Astrocyte of the spinal cord (primary cell): ENCODE measurements around the gene COG6.

Experiments
- DNase-seq: peaks from one replicate; pipeline ENCODE4 v3.0.0; 2011; ENCODE audit warnings: low read depth, low spot score
- H3K4me3 ChIP-seq: 2 replicates; pipeline ENCODE4 v1.5.1; 2011; ENCODE audit warnings: low read depth, mild to moderate bottlenecking, low read length, moderate library complexity
- in situ Hi-C: cut with HindIII; loops from 2 replicates; pipeline ENCODE4 v1.10.0; 2017; ENCODE audit warnings: low sequenced_read_pairs
- TF ChIP-seq, protein P1 (sequence below): IDR thresholded peaks from 2 replicates; pipeline ENCODE4 v1.5.1; 2012; ENCODE audit warnings: low read depth, mild to moderate bottlenecking, low read length, inconsistent platforms

The COG6 gene

DNA sequence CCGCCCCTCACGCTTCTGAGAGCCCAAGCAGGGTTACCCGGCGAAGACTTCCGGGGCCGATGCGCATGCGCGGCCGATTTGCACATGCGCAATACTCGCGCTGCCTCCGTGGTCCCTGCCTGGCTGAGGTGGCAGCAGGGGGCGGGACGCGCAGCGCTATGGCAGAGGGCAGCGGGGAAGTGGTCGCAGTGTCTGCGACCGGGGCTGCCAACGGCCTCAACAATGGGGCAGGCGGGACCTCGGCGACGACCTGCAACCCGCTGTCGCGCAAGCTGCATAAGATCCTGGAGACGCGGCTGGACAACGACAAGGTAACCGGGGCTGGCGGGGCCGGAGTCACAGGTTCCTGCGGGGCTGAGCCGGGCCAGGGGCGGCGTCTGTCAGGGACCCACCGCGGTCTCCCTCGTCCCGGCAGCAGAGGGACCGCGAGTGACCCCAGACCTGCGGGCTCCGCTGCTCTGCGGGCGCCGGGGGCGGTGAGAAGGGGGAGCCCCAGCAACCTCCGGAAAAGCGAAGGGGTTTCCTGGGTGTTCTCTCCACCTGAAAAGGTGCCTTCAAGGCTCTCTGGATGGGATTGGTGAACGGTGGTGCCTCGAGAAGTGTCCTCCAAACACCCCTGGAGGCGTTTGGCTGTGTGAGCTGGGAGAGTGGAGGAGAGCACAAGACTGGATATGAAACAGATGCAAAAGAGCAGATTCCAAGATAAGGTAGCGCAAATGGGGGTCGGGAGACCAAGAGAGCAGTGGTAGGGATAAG is at the start of gene COG6:
COG6 (plus strand) TSS at position 94 of the 756 bp plus-strand sequence; CDS start at position 159, 65 bp downstream.
- TF ChIP-seq, protein P1, sequence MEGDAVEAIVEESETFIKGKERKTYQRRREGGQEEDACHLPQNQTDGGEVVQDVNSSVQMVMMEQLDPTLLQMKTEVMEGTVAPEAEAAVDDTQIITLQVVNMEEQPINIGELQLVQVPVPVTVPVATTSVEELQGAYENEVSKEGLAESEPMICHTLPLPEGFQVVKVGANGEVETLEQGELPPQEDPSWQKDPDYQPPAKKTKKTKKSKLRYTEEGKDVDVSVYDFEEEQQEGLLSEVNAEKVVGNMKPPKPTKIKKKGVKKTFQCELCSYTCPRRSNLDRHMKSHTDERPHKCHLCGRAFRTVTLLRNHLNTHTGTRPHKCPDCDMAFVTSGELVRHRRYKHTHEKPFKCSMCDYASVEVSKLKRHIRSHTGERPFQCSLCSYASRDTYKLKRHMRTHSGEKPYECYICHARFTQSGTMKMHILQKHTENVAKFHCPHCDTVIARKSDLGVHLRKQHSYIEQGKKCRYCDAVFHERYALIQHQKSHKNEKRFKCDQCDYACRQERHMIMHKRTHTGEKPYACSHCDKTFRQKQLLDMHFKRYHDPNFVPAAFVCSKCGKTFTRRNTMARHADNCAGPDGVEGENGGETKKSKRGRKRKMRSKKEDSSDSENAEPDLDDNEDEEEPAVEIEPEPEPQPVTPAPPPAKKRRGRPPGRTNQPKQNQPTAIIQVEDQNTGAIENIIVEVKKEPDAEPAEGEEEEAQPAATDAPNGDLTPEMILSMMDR: no peak
- DNase-seq: peak; percentile 87
- H3K4me3 ChIP-seq: peak within 1 kb of the TSS; percentile 93
- in situ Hi-C loops: no loop called here

DNA sequence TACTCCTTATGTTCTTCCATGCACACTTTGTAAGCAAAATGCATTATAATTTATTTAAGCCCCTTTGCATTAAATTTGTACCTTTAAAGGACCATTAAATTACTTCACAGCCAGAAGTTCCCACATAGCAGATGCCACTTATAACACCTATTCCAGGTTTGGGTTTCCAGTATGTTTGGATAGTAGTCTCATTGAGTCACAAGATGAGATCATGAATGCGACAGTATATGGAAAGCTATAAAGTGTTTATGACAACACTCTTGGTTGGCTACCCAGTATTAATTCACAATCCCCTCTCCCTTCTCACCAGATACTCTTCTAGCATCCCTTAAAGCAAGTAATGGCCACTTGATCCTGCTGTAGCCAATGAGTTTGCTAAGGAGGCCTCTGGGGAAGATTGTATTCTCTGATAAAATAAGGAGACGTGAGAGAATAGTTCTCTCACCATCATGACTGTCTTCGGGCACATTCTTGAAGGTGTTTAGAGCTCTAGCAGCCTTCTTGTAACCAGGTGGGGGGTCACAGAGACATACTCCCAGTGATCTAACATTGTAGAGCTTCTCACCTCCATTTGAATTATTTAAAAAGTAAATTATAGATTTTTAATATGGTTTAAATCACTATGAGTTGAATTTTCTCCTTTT is 49.7 kb upstream of the COG6 start:
- in situ Hi-C loops: no loop called here
- H3K4me3 ChIP-seq: no peak overlapping the region
- no peak for DNase-seq
- TF ChIP-seq, protein P1: no peak

GRCh38 chr13:39607876-39608275 is 47.6 kb upstream of the COG6 start:
- in situ Hi-C loops: no loop called here
- no peak overlapping the region for H3K4me3 ChIP-seq
- no peak for DNase-seq
- TF ChIP-seq, protein P1: no peak

DNA sequence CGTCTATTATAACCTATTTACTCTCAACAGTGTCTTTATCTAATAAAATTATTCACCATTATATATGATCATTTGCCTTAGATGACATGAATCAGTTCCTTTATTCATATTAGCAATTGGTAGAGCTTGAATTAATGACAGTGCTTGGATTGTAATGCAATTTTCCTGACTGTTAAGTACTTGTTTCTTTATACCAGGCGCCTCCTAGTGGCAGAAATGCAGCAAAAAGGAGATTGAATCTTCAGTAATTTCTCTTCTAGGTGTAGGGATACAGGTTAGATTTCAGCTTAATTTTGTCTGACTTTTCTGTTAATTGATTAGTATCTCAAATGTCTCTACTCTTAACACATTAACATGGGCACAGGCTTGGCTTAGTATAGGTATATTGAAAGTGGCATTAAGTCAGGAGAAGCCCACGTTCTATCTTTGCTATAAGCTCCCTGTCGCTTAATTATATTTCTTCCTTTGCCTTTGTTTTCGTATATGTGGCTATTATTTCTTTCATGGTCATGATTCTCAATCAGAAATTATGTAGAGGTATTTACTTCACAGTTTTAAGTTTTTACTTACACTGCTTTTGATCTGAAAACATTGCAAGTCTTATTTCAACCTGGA is 43.3 kb upstream of the COG6 start:
- H3K4me3 ChIP-seq: no peak overlapping the region
- TF ChIP-seq, protein P1: peak; percentile 77
- peak; percentile 78 for DNase-seq
- in situ Hi-C loops: no loop called here

DNA sequence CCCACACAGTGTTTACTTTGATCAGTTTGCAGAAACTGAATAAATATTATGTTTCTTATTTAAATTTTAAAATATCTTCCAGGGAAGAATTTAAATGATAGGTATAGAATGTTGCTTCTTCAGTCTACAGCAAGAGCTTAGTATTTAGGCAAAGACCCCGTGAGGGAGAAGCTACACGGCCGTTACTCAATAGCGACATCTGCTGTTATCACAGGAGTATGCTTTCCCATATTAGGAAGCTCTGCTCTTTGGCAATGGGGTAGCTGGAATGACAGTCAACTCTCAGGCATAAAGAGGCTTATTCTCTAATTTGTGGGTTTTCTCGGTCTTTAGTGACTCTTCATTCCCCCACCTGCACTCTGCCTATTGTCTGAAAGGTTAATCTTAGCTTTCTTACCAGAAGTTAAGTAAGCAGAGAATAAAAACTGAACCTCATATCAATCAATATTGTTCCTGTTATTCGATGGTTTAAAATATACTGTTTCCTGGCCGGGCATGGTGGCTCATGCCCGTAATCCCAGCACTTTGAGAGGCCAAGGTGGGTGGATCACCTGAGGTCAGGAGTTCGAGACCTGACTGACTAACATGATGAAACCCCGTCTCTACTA is 39.3 kb upstream of the COG6 start:
- TF ChIP-seq, protein P1: peak; percentile 96
- in situ Hi-C loops: no loop called here
- H3K4me3 ChIP-seq: no peak overlapping the region
- peak; percentile 73 for DNase-seq

DNA sequence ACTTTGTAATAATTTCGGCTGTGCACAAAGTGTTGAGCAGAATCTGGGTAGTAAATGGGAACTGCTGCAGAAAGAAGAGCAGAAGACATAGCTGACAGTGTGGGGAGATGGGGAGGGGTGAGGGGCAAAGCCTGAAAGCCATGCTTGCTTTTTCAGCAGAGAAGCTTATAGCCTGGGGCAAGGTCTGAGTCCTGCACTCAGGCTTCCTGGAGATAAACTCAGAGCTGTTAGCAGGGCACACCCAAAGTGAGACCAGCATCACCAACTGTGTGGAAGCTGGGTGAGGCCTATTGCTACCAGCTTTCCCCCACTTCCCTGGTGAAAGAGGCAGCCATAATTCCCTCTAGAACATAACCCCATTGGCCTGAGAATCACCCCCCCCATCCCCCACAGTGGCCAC is 36.9 kb upstream of the COG6 start:
- in situ Hi-C loops: no loop called here
- TF ChIP-seq, protein P1: no peak
- DNase-seq: no peak
- no peak overlapping the region for H3K4me3 ChIP-seq
